Sigmoid colon (tissue), 7 donors: ENCODE results near the gene TMPRSS13. TPM values are rescaled to one million over a fixed set of nuclear protein-coding genes. Genes with fewer than 3 reads are reported as not detected.
A peak's percentile ranks its signal among the peaks of the same experiment; 100 is the strongest.
"Not testable (repeated sequence)": the region's sequence is repeated elsewhere in the genome, so short reads cannot be mapped to it uniquely, and the experiment has no call there.

Experiments used
- DNase-seq: peaks from one replicate; pipeline ENCODE4 v3.0.0-alpha.2; 2019
- H3K27ac ChIP-seq, 4 donors: fragments of 200-600 bp; sonication (generic); one replicate each; pipeline ENCODE4 v1.5.1; 2016 to 2019; ENCODE audit warnings: mild to moderate bottlenecking in 1 of 4
- H3K27me3 ChIP-seq, 3 donors: fragments of 200-600 bp; sonication (generic); one replicate each; pipeline ENCODE4 v1.5.1; 2019; ENCODE audit warnings: mild to moderate bottlenecking in 1 of 3
- H3K36me3 ChIP-seq, 4 donors: fragments of 200-600 bp; sonication (generic); one replicate each; pipeline ENCODE4 v1.5.1; 2016 to 2019
- H3K4me1 ChIP-seq, 4 donors: fragments of 200-600 bp; sonication (generic); one replicate each; pipeline ENCODE4 v1.5.1; 2017 to 2019
- H3K4me3 ChIP-seq, 4 donors: fragments of 200-600 bp; sonication (generic); one replicate each; pipeline ENCODE4 v1.5.1; 2017 to 2019; ENCODE audit warnings: mild to moderate bottlenecking in 2 of 4, moderate library complexity in 1 of 4
- H3K9me3 ChIP-seq, 4 donors: fragments of 200-600 bp in 3 of 4; sonication (generic) in 3 of 4; one replicate each; pipeline versions ENCODE4 v1.5.1 to v1.6.1; 2013 to 2019
- EP300 ChIP-seq, 4 donors: sonication (generic); formaldehyde crosslinking; IDR thresholded peaks; one replicate each; pipeline ENCODE4 v1.6.1; 2017; ENCODE audit warnings: antibody characterized with exemption in 4 of 4
- POLR2A ChIP-seq, 2 donors: fragments of 450-650 bp; IDR thresholded peaks; one replicate each; pipeline ENCODE4 v1.6.1; 2016; ENCODE audit warnings: antibody characterized with exemption in 2 of 2, mild to moderate bottlenecking in 2 of 2, moderate library complexity in 2 of 2
- POLR2AphosphoS5 ChIP-seq, 4 donors: sonication (generic); formaldehyde crosslinking; IDR thresholded peaks; one replicate each; pipeline ENCODE4 v1.6.1; 2017; ENCODE audit warnings: antibody characterized with exemption in 4 of 4
- WGBS, 2 donors: extraction: QIAGEN DNeasy Blood & Tissue Kit; methylation state at CpG; one replicate each; pipeline ENCODE4 v1.1.7; 2013; 5-methylcytosine and 5-hydroxymethylcytosine counted together
- intact Hi-C: fragments of 100-400 bp; cut with DNase I; formaldehyde crosslinking; loops from one replicate; pipeline ENCODE4 v1.15.1; 2023
- polyA plus RNA-seq, 3 donors: library from polyadenylated mRNA; stranded (reverse); fragments of 200-250 nt; gene quantifications; one replicate each; pipeline ENCODE4 v1.2.3, GENCODE V29; 2013
- total RNA-seq, 4 donors: library from RNA; depleted of rRNA; stranded (reverse); fragments of >200 nt; gene quantifications; one replicate each; pipeline ENCODE4 v1.1.0, GENCODE V29; 2016
- TF ChIP-seq, protein P1 (sequence below), 4 experiments: fragments of 450-650 bp in 3 of 4; fragments of 200-600 bp in 1 of 4; IDR thresholded peaks; one replicate each; pipeline ENCODE4 v1.5.1; 2016 to 2019; ENCODE audit warnings: antibody characterized with exemption in 4 of 4, mild to moderate bottlenecking in 3 of 4, moderate library complexity in 2 of 4
- donor health status: healthy with polysubstance abuse.
- donor health status: Bipolar disorder and iron deficiency.
- donor health status: healthy.

Gene TMPRSS13
- total and polyA plus RNA-seq, 7 donors = 1.4 to 1.6 TPM; not detected in 5

DNA sequence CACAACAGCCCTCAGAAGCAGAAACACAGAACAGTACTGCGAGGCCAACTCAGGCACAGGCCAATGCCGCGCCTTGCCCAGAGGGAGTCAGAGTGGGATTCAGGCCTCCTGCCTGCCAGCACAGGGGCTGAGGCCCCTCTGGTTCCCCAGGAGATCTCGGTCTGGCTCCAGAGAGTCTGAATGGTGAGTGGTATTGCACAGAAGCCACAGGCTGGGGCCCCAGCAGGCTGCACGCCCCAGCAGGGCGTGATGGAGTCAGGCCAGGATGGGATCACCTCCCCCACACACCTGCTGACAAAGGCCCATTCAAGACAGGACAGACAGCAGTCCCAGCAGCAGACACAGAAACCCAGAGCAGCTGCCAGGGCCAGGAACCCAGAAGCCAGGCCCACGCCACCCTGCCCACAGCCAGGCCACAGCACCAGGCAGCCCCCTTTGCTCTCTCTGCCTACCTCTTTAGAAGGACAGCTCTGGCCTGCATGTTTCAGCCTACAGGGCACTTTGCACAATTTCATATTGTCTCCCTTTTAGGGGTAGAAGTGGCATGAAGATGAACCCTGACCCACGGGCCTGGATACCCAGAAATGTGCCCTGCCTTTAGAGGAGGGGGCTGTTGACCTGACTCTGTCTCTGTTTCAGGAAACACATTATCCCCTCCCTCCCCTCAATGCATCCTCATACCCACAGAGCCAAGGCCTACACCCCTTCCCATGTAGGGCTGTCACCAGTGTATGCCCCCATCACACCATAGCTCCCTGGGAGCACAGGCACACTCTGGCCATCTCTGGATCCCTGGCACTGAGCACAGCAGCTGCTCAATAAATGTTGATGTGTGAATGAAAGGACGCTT lies 58.9 kb downstream of the TMPRSS13 start:
- peak overlapping the region; percentile 27 to 96 (median 92) for H3K27ac ChIP-seq

GRCh38 chr11:117869604-117870003 lies 59.6 kb downstream of the TMPRSS13 start:
- Histone ChIP-seq H3K4me3 (no peak overlapping the region), H3K4me1 (peaks cover 2 to 92% (median 90%) of the 10 kb centered on the region in 4 donors), H3K36me3 (no peaks in the 10 kb centered on the region), H3K27ac (peak overlapping the region in 3 of 4 donors; percentile 90 to 96 (median 94)), H3K27me3 (no peaks in the 10 kb centered on the region), H3K9me3 (no peaks in the 10 kb centered on the region)
- TF ChIP-seq POLR2A (IDR thresholded peaks at IDR 0.05) (no peak), POLR2AphosphoS5 (IDR thresholded peaks at IDR 0.05) (no peak), EP300 (IDR thresholded peaks at IDR 0.05) (no peak)
- TF ChIP-seq, protein P1, sequence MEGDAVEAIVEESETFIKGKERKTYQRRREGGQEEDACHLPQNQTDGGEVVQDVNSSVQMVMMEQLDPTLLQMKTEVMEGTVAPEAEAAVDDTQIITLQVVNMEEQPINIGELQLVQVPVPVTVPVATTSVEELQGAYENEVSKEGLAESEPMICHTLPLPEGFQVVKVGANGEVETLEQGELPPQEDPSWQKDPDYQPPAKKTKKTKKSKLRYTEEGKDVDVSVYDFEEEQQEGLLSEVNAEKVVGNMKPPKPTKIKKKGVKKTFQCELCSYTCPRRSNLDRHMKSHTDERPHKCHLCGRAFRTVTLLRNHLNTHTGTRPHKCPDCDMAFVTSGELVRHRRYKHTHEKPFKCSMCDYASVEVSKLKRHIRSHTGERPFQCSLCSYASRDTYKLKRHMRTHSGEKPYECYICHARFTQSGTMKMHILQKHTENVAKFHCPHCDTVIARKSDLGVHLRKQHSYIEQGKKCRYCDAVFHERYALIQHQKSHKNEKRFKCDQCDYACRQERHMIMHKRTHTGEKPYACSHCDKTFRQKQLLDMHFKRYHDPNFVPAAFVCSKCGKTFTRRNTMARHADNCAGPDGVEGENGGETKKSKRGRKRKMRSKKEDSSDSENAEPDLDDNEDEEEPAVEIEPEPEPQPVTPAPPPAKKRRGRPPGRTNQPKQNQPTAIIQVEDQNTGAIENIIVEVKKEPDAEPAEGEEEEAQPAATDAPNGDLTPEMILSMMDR (IDR thresholded peaks at IDR 0.05) = no peak
- WGBS, 2 donors = 67 to 82% methylated on average over 4 of the region's 4 CpGs
- no peak for DNase-seq
- intact Hi-C loops = no loop called here

More for the DNA sequence above, 58.9 kb downstream of the TMPRSS13 start:
- no peaks in the 10 kb centered on the region for H3K36me3 ChIP-seq
- intact Hi-C loops = no loop called here
- no peak overlapping the region for H3K4me3 ChIP-seq
- TF ChIP-seq POLR2AphosphoS5 (IDR thresholded peaks at IDR 0.05) (no peak), POLR2A (IDR thresholded peaks at IDR 0.05) (no peak)
- TF ChIP-seq, protein P1 (IDR thresholded peaks at IDR 0.05) = no peak
- DNase-seq = no peak
- 54 to 70% methylated on average over 9 of the region's 9 CpGs for WGBS, 2 donors
- peaks cover 2 to 99% (median 96%) of the 10 kb centered on the region in 4 donors for H3K4me1 ChIP-seq
- no peaks in the 10 kb centered on the region for H3K9me3 ChIP-seq
- no peaks in the 10 kb centered on the region for H3K27me3 ChIP-seq

GRCh38 chr11:117868815-117869561 lies 60.2 kb downstream of the TMPRSS13 start:
- 84 to 86% methylated on average over 17 of the region's 17 CpGs for WGBS, 2 donors
- peak overlapping the region in 3 of 4 donors; percentile 90 to 96 (median 94) for H3K27ac ChIP-seq
- intact Hi-C loops = no loop called here
- no peak for DNase-seq
- TF ChIP-seq POLR2AphosphoS5 (IDR thresholded peaks at IDR 0.05) (no peak), POLR2A (IDR thresholded peaks at IDR 0.05) (no peak), EP300 (IDR thresholded peaks at IDR 0.05) (no peak)
- TF ChIP-seq, protein P1 (IDR thresholded peaks at IDR 0.05) = no peak
- no peaks in the 10 kb centered on the region for H3K9me3 ChIP-seq
- H3K4me1 ChIP-seq = peaks cover 2 to 86% (median 84%) of the 10 kb centered on the region in 4 donors
- no peaks in the 10 kb centered on the region for H3K27me3 ChIP-seq
- no peak overlapping the region for H3K4me3 ChIP-seq
- H3K36me3 ChIP-seq = no peaks in the 10 kb centered on the region

DNA sequence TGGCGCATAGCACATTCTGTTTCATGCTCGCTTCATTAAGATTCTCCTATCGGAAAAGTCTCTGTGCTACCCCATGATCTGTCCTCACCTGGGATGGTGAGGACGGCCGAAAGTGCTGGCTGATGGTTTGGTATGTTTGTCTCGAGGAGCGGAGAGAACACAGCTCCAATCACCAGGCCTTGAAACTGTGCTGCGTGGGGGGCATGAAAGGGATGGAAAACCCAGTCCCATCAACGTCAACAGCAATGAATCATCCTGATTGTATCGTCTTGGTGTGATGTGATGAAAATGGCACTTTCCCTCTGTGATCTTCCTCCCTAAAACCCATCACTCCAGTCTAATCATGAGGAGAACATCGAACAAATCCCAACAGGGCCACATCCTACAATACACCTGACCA lies 61.1 kb downstream of the TMPRSS13 start:
- Histone ChIP-seq H3K4me3 (no peak overlapping the region), H3K36me3 (no peaks in the 10 kb centered on the region), H3K27ac (peak overlapping the region in 3 of 4 donors; percentile 90 to 96 (median 94)), H3K4me1 (peaks cover 2 to 85% (median 81%) of the 10 kb centered on the region in 4 donors), H3K9me3 (no peaks in the 10 kb centered on the region), H3K27me3 (no peaks in the 10 kb centered on the region)
- intact Hi-C loops = no loop called here
- 85 to 93% methylated on average over 11 of the region's 11 CpGs for WGBS, 2 donors
- DNase-seq = no peak
- no peak for TF ChIP-seq POLR2AphosphoS5 (IDR thresholded peaks at IDR 0.05)

- peaks cover 2 to 85% (median 81%) of the 10 kb centered on the region in 4 donors for H3K4me1 ChIP-seq
- DNase-seq = no peak
- H3K27ac ChIP-seq = peak overlapping the region in 3 of 4 donors; percentile 61 to 96 (median 94)
- H3K27me3 ChIP-seq = no peaks in the 10 kb centered on the region
- no peaks in the 10 kb centered on the region for H3K36me3 ChIP-seq
- WGBS, 2 donors = 85 to 88% methylated on average over 5 of the region's 5 CpGs
- intact Hi-C loops = no loop called here
- H3K4me3 ChIP-seq = no peak overlapping the region
- no peaks in the 10 kb centered on the region for H3K9me3 ChIP-seq
- TF ChIP-seq POLR2AphosphoS5 (IDR thresholded peaks at IDR 0.05) = no peak
- TF ChIP-seq, protein P1 (IDR thresholded peaks at IDR 0.05) = no peak
- TF ChIP-seq EP300 (IDR thresholded peaks at IDR 0.05) = no peak
- no peak for TF ChIP-seq POLR2A (IDR thresholded peaks at IDR 0.05)
These were observed 62.7 kb downstream of the TMPRSS13 start for GRCh38 chr11:117866526-117866925.

DNA sequence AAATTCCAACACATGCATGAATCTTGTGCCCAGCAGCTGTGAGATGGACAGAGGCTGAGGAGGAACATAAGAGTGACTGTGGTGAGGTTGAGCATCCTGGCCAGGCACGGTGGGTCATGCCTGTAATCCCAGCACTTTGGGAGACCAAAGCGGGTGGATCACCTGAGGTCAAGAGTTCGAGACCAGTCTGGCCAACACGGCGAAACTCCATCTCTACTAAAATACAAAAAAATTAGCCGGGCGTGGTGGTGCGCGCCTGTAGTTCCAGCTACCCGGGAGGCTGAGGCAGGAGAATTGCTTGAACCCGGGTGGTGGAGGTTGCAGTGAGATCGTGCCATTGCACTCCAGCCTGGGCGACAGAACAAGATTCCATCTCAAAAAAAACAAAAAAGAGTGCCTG lies 63.7 kb downstream of the TMPRSS13 start:
- intact Hi-C loops, H3K4me3 ChIP-seq, H3K27me3 ChIP-seq, DNase-seq, H3K36me3 ChIP-seq, H3K9me3 ChIP-seq: not testable (repeated sequence)
- peaks cover 2 to 85% (median 81%) of the 10 kb centered on the region in 4 donors for H3K4me1 ChIP-seq
- H3K27ac ChIP-seq = peak overlapping the region in 3 of 4 donors; percentile 61 to 96 (median 94)
- 95 to 96% methylated on average over 13 of the region's 13 CpGs for WGBS, 2 donors
